ENCODE data around the gene SWT1.
"Not testable (repeated sequence)": the region's sequence is repeated elsewhere in the genome, so short reads cannot be mapped to it uniquely, and the experiment has no call there.

Gene SWT1

GRCh38 chr1:185251928-185252327 is 95.0 kb downstream of the SWT1 start:
- not testable (repeated sequence) for DNase-seq (ENCODE audit: low spot score)

- not testable (repeated sequence) for DNase-seq (ENCODE audit: low spot score)
Measured at GRCh38 chr1:185252404-185252803, 95.4 kb downstream of the SWT1 start.

- DNase-seq (ENCODE audit: low spot score), result not testable (repeated sequence)
Measured at GRCh38 chr1:185255595-185255994, 98.6 kb downstream of the SWT1 start.

- DNase-seq (ENCODE audit: low spot score), result not testable (repeated sequence)
Measured at GRCh38 chr1:185257116-185257949, 100.4 kb downstream of the SWT1 start.

- no peak for DNase-seq (ENCODE audit: low spot score)
Measured at GRCh38 chr1:185257950-185258208, 100.9 kb downstream of the SWT1 start.

GRCh38 chr1:185258676-185259075 is 101.7 kb downstream of the SWT1 start:
- DNase-seq (ENCODE audit: low spot score), result no peak

GRCh38 chr1:185260611-185261010 is 103.6 kb downstream of the SWT1 start:
- no peak for DNase-seq (ENCODE audit: low spot score)

- DNase-seq (ENCODE audit: low spot score), result no peak
Measured at GRCh38 chr1:185262151-185262550, 105.2 kb downstream of the SWT1 start.

- no peak for DNase-seq (ENCODE audit: low spot score)
Measured at GRCh38 chr1:185263292-185263691, 106.3 kb downstream of the SWT1 start.

- DNase-seq (ENCODE audit: low spot score), result no peak
Measured at GRCh38 chr1:185263780-185264179, 106.8 kb downstream of the SWT1 start.

- no peak for DNase-seq (ENCODE audit: low spot score)
Measured at GRCh38 chr1:185265314-185265713, 108.3 kb downstream of the SWT1 start.

- no peak for DNase-seq (ENCODE audit: low spot score)
Measured at GRCh38 chr1:185267301-185267700, 110.3 kb downstream of the SWT1 start.

GRCh38 chr1:185267701-185268100 is 110.7 kb downstream of the SWT1 start:
- no peak for DNase-seq (ENCODE audit: low spot score)

- DNase-seq (ENCODE audit: low spot score), result no peak
Measured at GRCh38 chr1:185268352-185268751, 111.4 kb downstream of the SWT1 start.

- DNase-seq (ENCODE audit: low spot score), result no peak
Measured at GRCh38 chr1:185271921-185272320, 115.0 kb downstream of the SWT1 start.

GRCh38 chr1:185279571-185279970 is 122.6 kb downstream of the SWT1 start:
- no peak for DNase-seq (ENCODE audit: low spot score)

- DNase-seq (ENCODE audit: low spot score), result no peak
Measured at GRCh38 chr1:185280589-185280988, 123.6 kb downstream of the SWT1 start.

- DNase-seq (ENCODE audit: low spot score), result no peak
Measured at GRCh38 chr1:185281245-185281644, 124.3 kb downstream of the SWT1 start.

GRCh38 chr1:185284116-185284515 is 127.1 kb downstream of the SWT1 start:
- DNase-seq (ENCODE audit: low spot score), result no peak

GRCh38 chr1:185284533-185285276 is 127.7 kb downstream of the SWT1 start:
- no peak for DNase-seq (ENCODE audit: low spot score)

GRCh38 chr1:185287451-185287850 is 130.5 kb downstream of the SWT1 start:
- no peak for DNase-seq (ENCODE audit: low spot score)

GRCh38 chr1:185288435-185288834 is 131.5 kb downstream of the SWT1 start:
- no peak for DNase-seq (ENCODE audit: low spot score)

- no peak for DNase-seq (ENCODE audit: low spot score)
Measured at GRCh38 chr1:185289880-185290279, 132.9 kb downstream of the SWT1 start.

GRCh38 chr1:185291159-185291558 is 134.2 kb downstream of the SWT1 start:
- DNase-seq (ENCODE audit: low spot score), result no peak
